Neural cell (in vitro differentiated cells): Measurements from ENCODE around the gene SELENOW.

Experiments used
- CTCF ChIP-seq: fragments of 450-650 bp; IDR thresholded peaks from 2 replicates; pipeline ENCODE4 v1.5.1; 2014; ENCODE audit warnings: antibody characterized with exemption, mild to moderate bottlenecking, moderate library complexity; ENCODE audit not compliant: poor library complexity, severe bottlenecking
- EZH2 ChIP-seq: fragments of 200-600, 300-800 bp; shearing (Covaris generic), sonication (generic); IDR thresholded peaks from 2 replicates; pipeline ENCODE4 v1.6.1; 2014; ENCODE audit warnings: antibody characterized with exemption, low read length, borderline replicate concordance, mild to moderate bottlenecking; ENCODE audit not compliant: insufficient read depth, poor library complexity, severe bottlenecking
- POLR2AphosphoS5 ChIP-seq: IDR thresholded peaks from 2 replicates; pipeline ENCODE4 v1.6.1; 2012
- REST ChIP-seq: IDR thresholded peaks from 2 replicates; pipeline ENCODE4 v1.6.1; 2012; ENCODE audit warnings: borderline replicate concordance

- TF ChIP-seq CTCF: no peak
- TF ChIP-seq REST: no peak
- TF ChIP-seq EZH2: no peak
- no peak for TF ChIP-seq POLR2AphosphoS5
These were observed 36.9 kb upstream of the SELENOW start for GRCh38 chr19:47741544-47742140.
